HG03097 (cell line): ENCODE results near the gene MID1.

ENCODE experiments used
- ATAC-seq: cut with Tn5 transposase; IDR thresholded peaks from one replicate; pipeline ENCODE4 v1.9.1; 2021; ENCODE audit not compliant: unreplicated experiment, low FRiP score

Gene MID1

GRCh38 chrX:10620121-10620699, at the start of gene MID1:
TSS of gene MID1 (minus strand) at chrX:10620585. CDS start at chrX:10567547, 53,038 bp downstream.
- no peak for ATAC-seq

GRCh38 chrX:10667143-10667542, 46.8 kb upstream of the MID1 start:
- ATAC-seq = no peak

GRCh38 chrX:10666102-10666501, 45.7 kb upstream of the MID1 start:
- no peak for ATAC-seq

GRCh38 chrX:10665681-10666080, 45.3 kb upstream of the MID1 start:
- no peak for ATAC-seq

- ATAC-seq = no peak
Measured at GRCh38 chrX:10660171-10660570, 39.8 kb upstream of the MID1 start.

GRCh38 chrX:10656214-10656613, 35.8 kb upstream of the MID1 start:
- no peak for ATAC-seq

- no peak for ATAC-seq
Measured at GRCh38 chrX:10654960-10655359, 34.6 kb upstream of the MID1 start.

- no peak for ATAC-seq
Measured at GRCh38 chrX:10653302-10653701, 32.9 kb upstream of the MID1 start.

GRCh38 chrX:10649265-10649664, 28.9 kb upstream of the MID1 start:
- no peak for ATAC-seq

GRCh38 chrX:10648614-10649013, 28.2 kb upstream of the MID1 start:
- no peak for ATAC-seq

- ATAC-seq = no peak
Measured at GRCh38 chrX:10636851-10637250, 16.5 kb upstream of the MID1 start.

GRCh38 chrX:10636337-10636736, 16.0 kb upstream of the MID1 start:
- no peak for ATAC-seq

- no peak for ATAC-seq
Measured at GRCh38 chrX:10634392-10635161, 14.2 kb upstream of the MID1 start.

- no peak for ATAC-seq
Measured at GRCh38 chrX:10633722-10634121, 13.3 kb upstream of the MID1 start.

GRCh38 chrX:10631416-10632145, 11.2 kb upstream of the MID1 start:
- ATAC-seq = no peak

- ATAC-seq = no peak
Measured at GRCh38 chrX:10630320-10630719, 9.9 kb upstream of the MID1 start.

GRCh38 chrX:10629905-10630304, 9.5 kb upstream of the MID1 start:
- no peak for ATAC-seq

- no peak for ATAC-seq
Measured at GRCh38 chrX:10628906-10629305, 8.5 kb upstream of the MID1 start.

GRCh38 chrX:10622197-10622596, 1.8 kb upstream of the MID1 start:
- ATAC-seq = no peak

- no peak for ATAC-seq
Measured at GRCh38 chrX:10619425-10620046, 849 bp downstream of the MID1 start.

GRCh38 chrX:10618961-10619360, 1.4 kb downstream of the MID1 start:
- no peak for ATAC-seq
